ENCODE results near the gene ZGLP1.
A peak's percentile ranks its signal among the peaks of the same experiment; 100 is the strongest.

The ZGLP1 gene

GRCh38 chr19:10316229-10317044, 6.8 kb upstream of the ZGLP1 start:
- peaks cover 22% of the 10 kb centered on the region for H3K4me1 Mint-ChIP-seq
- DNase-seq (ENCODE audit: low spot score in 2 of 2) (no peak), ATAC-seq (peak; percentile 26)
- peak overlapping the region; percentile 84 for H3K4me3 Mint-ChIP-seq
- peak overlapping the region; percentile 83 for H3K27ac Mint-ChIP-seq
- no peaks in the 10 kb centered on the region for H3K9me3 Mint-ChIP-seq
- peaks cover 67% of the 10 kb centered on the region for H3K36me3 Mint-ChIP-seq

- Mint-ChIP-seq H3K4me3 (peak within 1 kb of the TSS; percentile 84), H3K4me1 (peaks cover 22% of the 10 kb centered on the region)
- peak; percentile 85 for ATAC-seq
Observed at GRCh38 chr19:10315335-10316214, 6.0 kb upstream of the ZGLP1 start, which contains the start of gene FDX2. TSS of gene FDX2 (minus strand) at chr19:10316015. CDS start at chr19:10315996, 19 bp downstream.

GRCh38 chr19:10306327-10306726, 3.3 kb downstream of the ZGLP1 start:
- no peaks in the 10 kb centered on the region for H3K36me3 Mint-ChIP-seq
- H3K27ac Mint-ChIP-seq: no peak overlapping the region
- peaks cover 20% of the 10 kb centered on the region for H3K4me1 Mint-ChIP-seq
- no peaks in the 10 kb centered on the region for H3K9me3 Mint-ChIP-seq
- ATAC-seq (no peak), DNase-seq (ENCODE audit: low spot score in 2 of 2) (no peak)
- H3K4me3 Mint-ChIP-seq: no peak overlapping the region

More at GRCh38 chr19:10315335-10316214, 6.0 kb upstream of the ZGLP1 start, which contains the start of gene FDX2:
- Mint-ChIP-seq H3K27ac (peak within 1 kb of the TSS; percentile 83), H3K9me3 (no peaks in the 10 kb centered on the region), H3K36me3 (peaks cover 63% of the 10 kb centered on the region)
- peak; percentile 80 to 95 for DNase-seq (ENCODE audit: low spot score in 2 of 2)

GRCh38 chr19:10305139-10305806, 4.3 kb downstream of the ZGLP1 start:
- Mint-ChIP-seq H3K4me3 (no peak overlapping the region), H3K27ac (peak overlapping the region; percentile 74), H3K9me3 (no peaks in the 10 kb centered on the region), H3K4me1 (peaks cover 20% of the 10 kb centered on the region), H3K36me3 (no peaks in the 10 kb centered on the region)
- DNase-seq (ENCODE audit: low spot score in 2 of 2): no peak
- no peak for ATAC-seq

- Mint-ChIP-seq H3K4me1 (peaks cover 40% of the 10 kb centered on the region), H3K9me3 (no peaks in the 10 kb centered on the region), H3K4me3 (no peak overlapping the region), H3K27ac (peak overlapping the region; percentile 32), H3K36me3 (peaks cover 7% of the 10 kb centered on the region)
- no peak for ATAC-seq
- no peak for DNase-seq (ENCODE audit: low spot score in 2 of 2)
Observed at GRCh38 chr19:10299545-10300458, 9.8 kb downstream of the ZGLP1 start.

- Mint-ChIP-seq H3K36me3 (peaks cover 27% of the 10 kb centered on the region), H3K9me3 (no peaks in the 10 kb centered on the region), H3K4me3 (peak overlapping the region; percentile 87), H3K27ac (peak overlapping the region; percentile 77), H3K4me1 (peaks cover 52% of the 10 kb centered on the region)
- no peak for ATAC-seq
- DNase-seq (ENCODE audit: low spot score in 2 of 2): no peak
Observed at GRCh38 chr19:10295847-10296591, 13.6 kb downstream of the ZGLP1 start.

GRCh38 chr19:10295305-10295846, 14.2 kb downstream of the ZGLP1 start:
- Mint-ChIP-seq H3K9me3 (no peaks in the 10 kb centered on the region), H3K36me3 (peaks cover 30% of the 10 kb centered on the region), H3K4me1 (peaks cover 59% of the 10 kb centered on the region), H3K27ac (peak overlapping the region; percentile 77), H3K4me3 (peak overlapping the region; percentile 87)
- ATAC-seq (peak; percentile 70), DNase-seq (ENCODE audit: low spot score in 2 of 2) (peak; percentile 51 to 80)

GRCh38 chr19:10294368-10294697, 15.3 kb downstream of the ZGLP1 start:
- Mint-ChIP-seq H3K36me3 (peaks cover 32% of the 10 kb centered on the region), H3K9me3 (no peaks in the 10 kb centered on the region), H3K27ac (no peak overlapping the region), H3K4me3 (peak overlapping the region; percentile 87), H3K4me1 (peaks cover 59% of the 10 kb centered on the region)
- ATAC-seq (no peak), DNase-seq (ENCODE audit: low spot score in 2 of 2) (no peak)

GRCh38 chr19:10293637-10294367, 15.8 kb downstream of the ZGLP1 start:
- Mint-ChIP-seq H3K27ac (no peak overlapping the region), H3K4me3 (peak overlapping the region; percentile 96), H3K4me1 (peaks cover 64% of the 10 kb centered on the region), H3K9me3 (no peaks in the 10 kb centered on the region), H3K36me3 (peaks cover 35% of the 10 kb centered on the region)
- no peak for DNase-seq (ENCODE audit: low spot score in 2 of 2)
- ATAC-seq: no peak

- H3K9me3 Mint-ChIP-seq: no peaks in the 10 kb centered on the region
- DNase-seq (ENCODE audit: low spot score in 2 of 2) (no peak), ATAC-seq (no peak)
- peaks cover 72% of the 10 kb centered on the region for H3K4me1 Mint-ChIP-seq
- H3K4me3 Mint-ChIP-seq: peak overlapping the region; percentile 96
- peaks cover 40% of the 10 kb centered on the region for H3K36me3 Mint-ChIP-seq
- no peak overlapping the region for H3K27ac Mint-ChIP-seq
Observed at GRCh38 chr19:10292789-10293636, 16.6 kb downstream of the ZGLP1 start.

- no peak overlapping the region for H3K27ac Mint-ChIP-seq
- peaks cover 47% of the 10 kb centered on the region for H3K36me3 Mint-ChIP-seq
- H3K4me3 Mint-ChIP-seq: peak overlapping the region; percentile 96
- ATAC-seq (peak; percentile 60), DNase-seq (ENCODE audit: low spot score in 2 of 2) (peak; percentile 80 to 92)
- peaks cover 79% of the 10 kb centered on the region for H3K4me1 Mint-ChIP-seq
- H3K9me3 Mint-ChIP-seq: no peaks in the 10 kb centered on the region
Observed at GRCh38 chr19:10292206-10292788, 17.3 kb downstream of the ZGLP1 start.

GRCh38 chr19:10291554-10292205, 17.9 kb downstream of the ZGLP1 start:
- H3K36me3 Mint-ChIP-seq: peaks cover 53% of the 10 kb centered on the region
- ATAC-seq (no peak), DNase-seq (ENCODE audit: low spot score in 2 of 2) (no peak)
- no peaks in the 10 kb centered on the region for H3K9me3 Mint-ChIP-seq
- peak overlapping the region; percentile 96 for H3K4me3 Mint-ChIP-seq
- H3K4me1 Mint-ChIP-seq: peaks cover 85% of the 10 kb centered on the region
- H3K27ac Mint-ChIP-seq: no peak overlapping the region
